GM18519 (cell line): ENCODE results near the gene HERPUD1.
"Not testable (repeated sequence)": the region's sequence is repeated elsewhere in the genome, so short reads cannot be mapped to it uniquely, and the experiment has no call there.

Experiments used
- ATAC-seq: cut with Tn5 transposase; IDR thresholded peaks from one replicate; pipeline ENCODE4 v1.9.1; 2021; ENCODE audit warnings: mild to moderate bottlenecking, moderate library complexity; ENCODE audit not compliant: unreplicated experiment, low FRiP score

Gene HERPUD1

DNA sequence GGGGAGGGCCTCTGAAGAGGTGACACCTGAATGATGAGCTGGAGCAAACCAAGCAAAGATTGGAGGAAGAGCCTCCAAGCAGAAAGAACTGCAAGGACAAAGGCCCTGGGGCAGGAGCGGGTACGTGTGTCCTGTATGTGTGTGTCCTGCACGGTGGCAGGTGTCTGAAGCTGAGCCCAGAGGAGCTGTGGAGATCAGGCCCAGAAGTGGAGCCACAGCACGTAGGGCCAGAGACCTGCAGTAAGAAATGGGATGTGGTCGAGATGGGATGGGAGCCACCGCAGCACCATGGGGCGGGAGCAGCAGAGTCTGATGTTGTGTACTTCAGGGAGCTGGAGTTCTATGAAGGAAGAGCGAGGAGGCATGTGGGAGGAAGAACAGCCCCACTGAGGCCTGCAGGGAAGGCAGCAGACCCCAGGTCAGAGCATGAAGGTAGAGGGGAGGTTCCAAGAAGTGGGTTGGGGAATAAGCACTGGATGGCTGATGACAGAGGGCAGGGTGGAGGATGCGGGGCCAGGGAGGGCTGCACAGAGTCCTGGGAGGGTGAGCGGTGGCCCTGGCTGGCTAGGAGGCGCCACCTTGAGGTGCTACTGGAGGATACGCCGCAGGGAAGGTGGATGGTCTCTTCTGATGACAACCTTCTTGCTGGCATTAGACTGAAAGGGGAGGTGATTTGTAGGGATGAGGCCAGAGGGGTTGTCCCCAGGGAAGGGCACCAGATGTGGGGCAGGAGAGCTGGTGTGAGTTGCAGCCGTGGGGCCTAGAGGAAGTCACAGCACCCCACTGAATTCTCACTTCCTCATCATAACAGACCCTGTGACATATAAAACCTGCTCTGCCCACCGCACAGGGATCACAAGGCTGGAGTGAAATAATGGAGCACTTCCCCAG lies 19.2 kb downstream of the HERPUD1 start:
- ATAC-seq: no peak

DNA sequence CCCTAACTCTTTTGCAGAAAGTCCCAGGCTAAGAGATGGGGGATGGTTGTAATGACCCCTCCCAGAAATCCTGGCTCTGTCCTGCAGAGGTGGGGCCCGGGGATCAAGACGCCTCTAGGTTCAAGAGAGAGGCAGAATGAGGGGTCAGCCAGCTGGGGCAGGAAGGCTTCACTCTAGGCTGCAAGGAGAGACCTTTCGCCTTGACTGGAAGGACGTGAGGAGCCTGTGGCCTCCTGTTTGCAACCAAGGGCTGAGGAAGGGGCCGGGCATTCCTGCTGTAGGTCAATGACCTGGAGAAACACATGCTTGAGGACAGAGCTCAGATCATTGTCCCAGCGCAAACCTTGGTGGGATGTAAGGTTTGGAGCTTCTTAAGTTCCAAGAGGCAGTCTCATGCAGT lies 21.1 kb downstream of the HERPUD1 start:
- ATAC-seq: no peak

DNA sequence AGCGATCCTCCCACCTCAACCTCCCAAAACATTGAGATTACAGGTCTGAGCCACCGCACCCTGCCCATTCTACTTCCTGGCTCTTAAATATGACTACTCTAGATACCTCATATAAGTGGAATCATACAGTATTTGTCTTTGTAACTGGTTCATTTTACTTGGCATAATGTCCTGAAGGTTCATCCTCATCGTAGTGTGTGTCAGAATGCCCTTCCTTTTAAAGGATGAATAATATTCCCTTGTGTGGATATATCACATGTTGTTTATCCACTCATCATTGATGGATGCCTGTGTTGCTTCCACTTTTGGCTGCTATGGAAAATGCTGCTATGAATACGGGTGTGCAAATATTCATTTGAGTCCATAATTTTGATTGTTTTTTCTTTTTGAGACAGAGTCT lies 24.1 kb downstream of the HERPUD1 start:
- ATAC-seq: no peak

DNA sequence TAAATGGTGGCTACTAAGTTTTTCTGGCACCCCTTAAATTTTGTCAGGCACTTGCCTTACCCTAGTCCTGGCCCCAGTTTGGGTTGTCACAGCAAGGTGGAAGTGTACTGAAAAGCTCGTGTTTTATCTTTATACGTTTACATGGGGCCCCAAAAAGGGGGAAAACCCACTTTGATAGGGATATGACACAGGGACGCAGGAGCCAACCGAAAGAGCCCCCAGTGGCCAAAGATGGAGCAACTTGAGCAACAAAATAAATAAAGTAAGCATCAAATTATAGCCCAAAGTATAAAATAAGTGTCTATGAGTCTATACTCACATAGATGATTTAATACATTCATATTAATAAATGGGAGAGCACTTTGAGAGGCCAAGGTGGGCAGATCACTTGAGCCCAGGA lies 24.8 kb downstream of the HERPUD1 start:
- no peak for ATAC-seq

DNA sequence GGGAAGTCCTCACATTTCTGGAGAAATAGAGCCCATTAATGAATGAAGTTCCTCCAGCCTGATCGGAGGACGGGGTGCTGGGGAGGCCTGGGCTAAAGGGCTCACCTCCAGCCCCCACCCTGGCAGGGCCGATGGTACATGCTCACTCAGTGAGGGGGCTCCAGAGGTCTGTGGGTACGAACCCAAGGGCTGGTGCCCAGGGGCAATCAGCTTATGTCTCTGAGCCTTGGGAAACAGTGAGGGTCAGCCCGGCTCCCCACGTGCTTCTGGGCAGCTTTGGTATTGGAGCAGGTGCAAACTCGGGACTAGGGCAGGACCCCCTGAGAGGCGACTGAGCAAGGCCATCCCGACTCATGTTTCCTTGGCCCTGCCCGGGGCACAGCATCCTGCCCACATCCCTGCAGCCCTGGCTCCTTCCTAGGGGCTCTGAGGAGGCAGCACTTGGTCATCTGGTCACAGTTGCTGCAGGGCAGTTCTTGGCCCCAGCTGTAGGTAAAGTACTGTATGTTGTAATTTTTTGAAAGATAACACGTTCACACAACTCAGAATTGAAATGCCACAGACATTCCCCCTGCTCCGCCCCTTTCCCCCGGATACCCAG lies 28.8 kb downstream of the HERPUD1 start:
- ATAC-seq: no peak

DNA sequence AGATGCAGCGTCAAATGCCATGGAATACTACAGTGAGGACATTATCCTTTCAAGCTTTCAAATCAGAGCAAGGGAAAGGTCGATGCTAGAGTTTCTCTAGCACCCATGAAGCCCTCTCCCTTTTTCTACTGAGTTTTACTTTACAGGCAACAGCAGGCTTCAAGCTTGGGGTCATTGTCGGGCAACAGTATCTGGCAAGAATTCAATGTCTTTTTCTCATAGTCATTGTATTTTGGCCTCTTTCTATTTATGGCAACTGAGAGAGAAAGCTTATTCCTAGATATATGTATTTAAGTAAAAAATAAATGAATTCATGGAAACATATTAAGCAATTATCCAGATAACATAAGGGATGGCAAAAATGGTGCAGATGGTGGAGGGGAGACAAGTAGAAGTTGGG lies 29.4 kb downstream of the HERPUD1 start:
- ATAC-seq: no peak

DNA sequence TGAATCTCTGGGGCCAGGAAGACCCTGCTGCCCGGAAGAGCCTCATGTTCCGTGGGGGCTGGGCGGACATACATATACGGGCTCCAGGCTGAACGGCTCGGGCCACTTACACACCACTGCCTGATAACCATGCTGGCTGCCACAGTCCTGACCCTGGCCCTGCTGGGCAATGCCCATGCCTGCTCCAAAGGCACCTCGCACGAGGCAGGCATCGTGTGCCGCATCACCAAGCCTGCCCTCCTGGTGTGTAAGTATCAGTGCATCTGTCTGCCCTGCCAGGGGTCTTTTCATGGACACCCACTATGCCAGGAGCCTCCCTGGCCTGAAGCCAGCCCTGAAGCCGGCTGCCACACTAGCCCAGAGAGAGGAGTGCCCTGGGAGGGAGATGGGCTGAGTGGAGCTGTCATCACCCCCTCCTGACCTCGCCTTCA lies 29.9 kb downstream of the HERPUD1 start, which contains the start of gene CETP:
CETP (plus strand) TSS at position 100 of the 431 bp plus-strand sequence; CDS start at position 130, 30 bp downstream.
- ATAC-seq: no peak

DNA sequence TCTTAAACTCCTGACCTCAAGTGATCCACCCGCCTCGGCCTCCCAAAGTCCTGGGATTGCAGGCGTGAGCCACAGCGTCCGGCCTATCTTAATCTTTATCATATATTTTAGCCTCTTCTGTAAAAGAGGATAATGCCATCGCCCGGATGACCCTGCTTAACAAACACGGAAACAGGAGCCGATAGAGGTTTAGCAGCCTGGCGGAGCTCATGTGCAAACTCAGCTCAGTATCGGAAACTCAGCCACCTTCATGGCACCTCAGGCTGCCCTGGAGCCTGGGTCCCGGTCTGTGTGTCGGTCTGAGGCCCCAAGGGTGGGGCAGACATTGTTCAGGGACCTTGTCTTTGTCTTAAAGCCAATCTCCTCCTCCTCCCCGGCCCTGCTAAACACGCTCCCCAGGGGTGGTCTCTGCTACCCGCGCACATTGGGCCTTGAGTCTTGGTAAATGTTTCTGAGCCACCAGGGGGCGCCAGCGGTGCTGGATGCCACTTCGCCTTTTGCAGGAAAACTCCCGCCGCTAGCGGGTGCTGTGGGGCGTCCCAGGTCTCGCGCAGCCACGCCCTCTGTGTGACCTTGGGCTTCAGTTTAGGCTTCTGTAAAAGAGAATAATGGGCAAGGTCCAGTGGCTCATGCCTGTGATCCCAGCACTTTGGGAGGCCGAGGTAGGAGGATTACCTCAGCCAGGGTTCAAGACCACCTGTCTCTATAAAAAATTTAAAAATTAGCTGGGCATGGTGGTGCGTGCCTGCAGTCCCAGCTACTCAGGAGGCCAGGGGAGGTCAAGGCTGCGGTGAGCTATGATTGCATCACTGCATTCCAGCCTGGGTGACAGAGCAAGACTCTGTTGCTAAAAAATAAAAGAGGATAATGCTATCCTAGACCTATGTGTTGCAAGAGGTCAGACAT lies 32.6 kb downstream of the HERPUD1 start:
- ATAC-seq: no peak

DNA sequence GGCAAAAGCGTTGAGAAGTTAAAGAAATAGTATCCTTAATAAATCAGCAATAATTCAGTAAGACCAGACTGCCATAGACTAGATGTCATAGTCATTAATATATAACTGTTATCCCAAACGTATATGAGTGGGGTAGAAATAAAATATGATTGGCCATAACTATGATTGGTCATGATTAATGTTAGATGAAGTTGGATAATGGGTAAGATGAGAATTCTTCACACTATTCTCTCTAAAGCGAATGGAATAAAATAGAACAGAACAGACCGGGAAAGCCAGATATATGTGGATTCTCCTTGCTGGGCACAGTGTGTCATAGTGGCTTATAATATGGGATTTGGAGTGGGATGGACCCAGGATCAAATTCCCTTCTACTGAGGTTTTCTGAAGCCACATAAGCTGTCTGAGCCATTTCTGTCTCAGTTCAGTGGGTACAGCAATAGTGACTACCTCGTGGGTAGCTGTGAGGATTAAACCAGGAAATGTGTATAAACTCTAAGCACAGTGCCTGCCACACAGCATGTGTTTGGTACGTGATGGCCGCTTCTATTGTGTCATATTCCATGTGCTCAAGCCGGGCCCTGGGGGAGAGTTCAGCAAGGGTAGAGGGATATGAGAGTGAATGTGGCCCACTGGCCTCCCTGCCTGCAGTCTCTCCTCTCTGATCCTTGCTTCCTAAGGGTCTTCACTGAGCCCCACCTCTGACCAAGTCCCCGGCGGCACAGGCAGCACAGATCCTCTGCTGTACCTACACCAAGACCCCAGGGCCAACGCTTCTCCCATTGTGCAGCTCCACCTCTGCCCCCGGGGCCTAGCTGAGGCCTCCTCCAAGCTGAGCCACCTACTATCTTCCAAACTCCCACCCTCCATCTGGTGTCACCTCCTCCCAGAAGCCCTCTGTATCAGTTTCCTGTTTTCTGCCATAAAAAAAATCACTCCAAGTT lies 33.5 kb downstream of the HERPUD1 start:
- ATAC-seq: no peak

DNA sequence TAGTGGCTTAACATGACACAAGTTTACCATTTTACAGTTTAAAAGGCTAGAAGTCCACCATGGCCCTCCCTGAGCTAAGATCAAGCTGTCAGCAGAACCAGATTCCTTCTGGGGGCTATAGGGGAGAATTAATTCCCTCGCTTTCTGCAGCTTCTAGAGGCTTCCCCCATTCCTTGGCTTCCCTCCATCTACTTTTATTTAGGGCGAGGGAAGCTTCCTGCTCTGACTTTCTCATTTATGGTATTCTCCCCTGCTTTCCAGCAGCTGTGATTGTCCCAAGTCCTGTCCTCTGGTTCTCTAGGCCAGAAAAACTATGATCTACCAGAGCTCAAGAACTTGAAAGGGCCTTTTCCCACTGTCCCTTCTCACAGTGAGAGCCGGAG lies 34.1 kb downstream of the HERPUD1 start:
- ATAC-seq: no peak

DNA sequence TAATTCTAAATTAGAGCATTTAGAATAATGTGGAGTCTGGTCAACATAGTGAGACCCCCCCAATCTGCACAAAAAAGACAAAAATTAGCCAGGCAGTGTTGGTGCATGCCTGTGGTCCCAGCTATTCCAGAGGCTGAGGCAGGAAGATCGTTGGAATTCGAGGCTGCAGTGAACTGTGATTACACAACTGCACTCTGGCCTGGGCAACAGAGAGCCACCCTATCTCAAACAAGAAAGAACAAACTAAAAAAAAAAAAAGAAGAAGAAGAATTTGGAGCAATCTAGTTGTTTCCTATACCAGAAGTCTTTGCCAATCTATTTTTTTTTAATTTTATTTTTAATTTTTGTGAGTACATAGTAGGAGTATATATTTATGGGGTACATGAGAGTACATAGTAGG lies 35.8 kb downstream of the HERPUD1 start:
- no peak for ATAC-seq

DNA sequence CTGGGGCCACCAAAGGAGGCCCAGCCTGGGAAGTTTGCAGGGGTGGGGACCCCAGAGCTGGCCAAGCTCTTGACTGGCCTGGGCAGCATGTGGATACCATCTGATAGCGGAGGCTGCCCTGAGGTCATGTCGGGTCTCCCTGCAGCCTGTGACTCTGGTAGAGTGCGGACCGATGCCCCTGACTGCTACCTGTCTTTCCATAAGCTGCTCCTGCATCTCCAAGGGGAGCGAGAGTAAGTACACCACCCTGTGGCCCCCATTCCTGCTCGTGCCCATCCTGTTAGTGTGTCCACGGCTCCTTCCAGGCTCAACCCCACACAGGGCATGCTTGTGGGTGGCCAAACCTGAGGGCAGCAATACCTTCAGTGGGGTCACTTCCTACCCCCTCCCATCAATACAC lies 37.8 kb downstream of the HERPUD1 start:
- ATAC-seq: no peak

DNA sequence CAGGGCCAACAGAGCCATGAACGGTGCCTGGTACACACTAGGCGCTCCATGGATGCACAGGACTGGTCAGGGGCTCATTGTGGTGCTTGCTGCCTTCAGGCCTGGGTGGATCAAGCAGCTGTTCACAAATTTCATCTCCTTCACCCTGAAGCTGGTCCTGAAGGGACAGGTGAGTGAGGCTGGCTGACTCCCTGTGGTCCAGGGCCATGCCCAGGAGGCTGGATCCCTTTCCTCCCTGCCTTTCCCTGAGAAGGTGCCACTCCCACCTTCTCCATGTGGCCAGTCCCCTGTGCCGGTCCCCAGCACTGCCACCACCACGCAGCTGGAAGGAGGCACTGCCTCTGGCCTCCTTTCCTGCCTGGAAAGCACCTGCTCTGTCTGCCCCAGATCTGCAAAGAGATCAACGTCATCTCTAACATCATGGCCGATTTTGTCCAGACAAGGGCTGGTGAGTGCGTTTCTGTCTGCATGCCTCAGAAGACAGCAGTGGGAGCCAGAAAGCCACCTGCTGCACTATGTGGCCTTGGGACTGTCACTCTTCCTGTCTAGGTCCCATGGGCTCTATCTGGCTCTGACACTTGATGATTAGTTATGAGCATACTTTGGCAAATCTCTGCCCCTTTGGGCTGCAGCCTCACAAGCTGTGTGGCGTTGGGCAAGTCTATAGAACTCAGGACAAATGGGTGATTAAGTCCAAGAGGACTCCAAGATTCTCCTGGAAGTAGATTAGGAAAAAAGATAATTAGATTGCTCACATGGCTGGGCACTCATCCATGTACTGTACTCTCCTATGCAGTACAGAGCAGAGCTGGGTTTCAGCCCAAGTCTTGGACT lies 39.2 kb downstream of the HERPUD1 start:
- ATAC-seq: no peak

DNA sequence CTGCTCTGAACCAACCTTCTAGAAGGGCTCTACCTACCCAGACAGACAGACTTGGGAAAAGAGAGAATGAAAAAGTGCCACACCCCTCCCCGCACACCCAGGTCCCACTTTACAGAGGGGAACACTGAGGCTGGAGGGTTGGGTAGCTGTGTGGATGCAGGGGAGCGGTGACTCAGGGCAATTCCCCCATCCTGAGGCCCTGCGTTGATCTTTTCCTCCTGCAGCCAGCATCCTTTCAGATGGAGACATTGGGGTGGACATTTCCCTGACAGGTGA lies 39.8 kb downstream of the HERPUD1 start:
- ATAC-seq: no peak

DNA sequence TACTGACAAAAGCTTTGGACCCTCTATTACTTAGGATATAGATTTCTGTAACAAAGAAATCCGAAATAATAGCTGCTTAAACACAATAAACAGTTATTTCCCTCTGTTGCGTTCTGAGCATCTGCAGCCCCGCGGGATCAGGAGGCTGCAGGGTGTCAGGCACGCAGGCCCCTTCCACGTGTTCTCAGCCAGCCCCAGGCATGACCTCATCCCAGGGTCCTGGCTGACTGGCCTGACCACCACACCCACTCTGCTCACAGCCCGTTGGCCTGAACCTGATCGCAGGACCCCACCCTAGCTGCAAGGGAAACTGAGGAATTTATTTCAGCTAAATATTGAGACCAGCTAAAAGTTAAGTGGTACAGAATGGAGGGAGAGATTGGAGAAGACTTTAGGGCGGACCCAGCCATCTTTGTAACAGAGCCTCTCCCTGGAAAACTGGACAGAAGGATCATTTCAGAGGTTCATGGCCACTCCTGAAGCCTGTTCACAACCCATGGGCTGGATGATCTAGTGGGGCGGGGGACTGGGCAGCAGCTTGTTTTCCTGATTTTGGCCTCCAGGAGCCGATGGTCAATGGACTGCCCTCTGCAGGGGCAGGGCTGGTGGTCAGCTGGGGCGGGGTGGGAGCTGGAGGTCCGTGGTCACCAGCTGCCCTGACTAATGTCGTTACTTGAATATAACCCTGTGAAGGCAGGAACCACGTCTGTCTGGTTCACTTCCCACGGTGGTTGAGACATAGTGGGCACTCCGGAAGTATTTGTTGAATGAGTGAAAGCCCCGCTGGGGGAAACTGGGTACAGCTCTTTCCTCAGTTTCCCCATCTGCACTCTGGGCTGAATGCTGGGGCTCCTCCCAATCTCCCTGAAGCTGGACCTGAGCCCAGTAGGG lies 40.7 kb downstream of the HERPUD1 start:
- no peak for ATAC-seq

DNA sequence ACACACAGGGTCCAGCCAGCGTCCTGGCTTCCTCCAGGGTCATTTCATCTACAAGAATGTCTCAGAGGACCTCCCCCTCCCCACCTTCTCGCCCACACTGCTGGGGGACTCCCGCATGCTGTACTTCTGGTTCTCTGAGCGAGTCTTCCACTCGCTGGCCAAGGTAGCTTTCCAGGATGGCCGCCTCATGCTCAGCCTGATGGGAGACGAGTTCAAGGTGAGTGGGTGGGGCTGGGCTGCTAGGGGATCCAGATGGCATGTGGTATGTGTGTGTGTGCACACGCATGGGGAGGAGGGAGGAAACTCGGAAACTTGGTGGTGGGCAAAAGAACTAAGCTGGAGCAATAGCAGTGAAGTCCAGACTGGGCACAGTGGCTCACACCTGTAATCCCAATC lies 41.4 kb downstream of the HERPUD1 start:
- no peak for ATAC-seq

DNA sequence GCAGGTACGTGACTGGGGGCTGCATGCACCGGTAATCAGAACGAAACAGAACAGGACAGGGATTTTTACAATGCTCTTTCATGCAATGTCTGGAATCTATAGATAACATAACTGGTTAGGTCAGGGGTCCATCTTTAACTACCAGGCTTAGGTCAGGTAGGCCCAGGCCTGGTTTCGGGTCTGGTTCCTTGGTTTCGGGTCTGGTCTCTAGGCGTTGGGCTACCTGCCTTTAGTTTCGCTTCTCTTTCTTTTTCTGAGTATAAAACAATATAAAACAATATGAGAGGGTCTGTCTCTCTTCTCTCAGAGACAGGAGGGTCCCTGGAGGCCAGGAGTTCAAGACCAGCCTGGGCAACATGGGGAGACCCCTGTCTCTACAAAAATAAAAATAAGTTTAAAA lies 42.0 kb downstream of the HERPUD1 start:
- ATAC-seq: not testable (repeated sequence)

DNA sequence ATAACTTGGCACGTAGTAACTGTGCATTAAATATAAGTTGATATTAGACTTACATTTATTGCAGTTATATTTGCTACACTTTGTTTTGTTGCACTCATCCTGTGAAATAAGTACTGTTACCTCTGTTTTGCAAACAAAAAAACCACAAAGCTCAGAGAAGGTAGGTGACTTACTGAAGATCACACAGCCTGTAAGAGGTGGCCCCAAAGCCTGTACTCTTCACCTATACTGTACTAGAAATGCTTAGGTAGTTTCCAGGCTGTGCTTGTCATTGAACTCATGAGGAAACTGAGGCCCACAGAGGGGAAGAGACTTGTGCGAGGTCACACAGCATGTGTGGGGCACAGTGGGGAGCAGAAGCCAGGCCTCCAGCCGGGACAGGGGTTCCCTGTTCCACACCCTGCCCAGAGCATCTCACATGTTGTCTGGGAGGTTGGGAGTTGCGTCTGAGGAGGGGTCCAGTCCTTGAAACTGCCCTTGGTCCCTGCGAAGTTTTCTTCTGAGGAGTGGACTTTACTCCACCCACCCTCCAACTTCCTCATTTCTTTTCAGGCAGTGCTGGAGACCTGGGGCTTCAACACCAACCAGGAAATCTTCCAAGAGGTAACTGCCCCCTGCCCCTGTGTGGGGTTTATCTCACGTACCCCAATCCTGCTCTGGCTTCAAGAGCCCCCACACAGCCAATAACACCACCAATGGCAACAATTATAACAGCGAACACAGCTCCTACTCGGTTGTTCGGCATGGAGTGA lies 42.8 kb downstream of the HERPUD1 start:
- no peak for ATAC-seq
